Measurements from ENCODE around the gene NNMT.

NNMT gene

DNA sequence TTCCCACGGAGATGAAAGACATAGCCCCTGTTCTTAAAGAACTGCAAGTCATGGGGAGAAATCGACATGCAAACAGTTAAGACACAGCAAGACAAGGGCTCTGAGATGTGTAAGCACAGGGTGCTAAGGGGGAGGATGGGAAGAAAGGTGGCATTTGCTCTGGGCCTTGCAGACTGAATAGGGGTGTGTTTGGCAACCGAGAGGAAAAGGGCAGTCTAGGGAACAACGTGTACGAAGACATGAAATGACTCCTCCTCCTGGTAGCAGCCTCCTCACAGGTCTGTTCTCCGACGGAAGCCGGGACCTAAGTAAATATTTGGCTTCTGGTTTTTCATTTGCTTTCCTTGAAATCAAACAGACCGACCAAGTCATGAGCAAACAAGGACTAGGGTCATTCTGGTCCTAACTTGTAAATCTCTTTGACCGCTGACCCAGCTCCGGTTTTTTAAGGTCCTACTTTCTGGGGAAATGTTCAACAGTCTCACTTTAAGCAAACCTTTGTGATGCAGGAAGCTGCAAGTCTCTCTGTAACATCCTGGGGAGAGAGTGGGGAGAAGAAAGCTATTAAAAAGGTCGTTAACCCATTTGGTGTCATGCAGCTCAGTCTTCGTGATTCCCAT, 19.7 kb downstream of the NNMT start:
- TF ChIP-seq, protein P1, sequence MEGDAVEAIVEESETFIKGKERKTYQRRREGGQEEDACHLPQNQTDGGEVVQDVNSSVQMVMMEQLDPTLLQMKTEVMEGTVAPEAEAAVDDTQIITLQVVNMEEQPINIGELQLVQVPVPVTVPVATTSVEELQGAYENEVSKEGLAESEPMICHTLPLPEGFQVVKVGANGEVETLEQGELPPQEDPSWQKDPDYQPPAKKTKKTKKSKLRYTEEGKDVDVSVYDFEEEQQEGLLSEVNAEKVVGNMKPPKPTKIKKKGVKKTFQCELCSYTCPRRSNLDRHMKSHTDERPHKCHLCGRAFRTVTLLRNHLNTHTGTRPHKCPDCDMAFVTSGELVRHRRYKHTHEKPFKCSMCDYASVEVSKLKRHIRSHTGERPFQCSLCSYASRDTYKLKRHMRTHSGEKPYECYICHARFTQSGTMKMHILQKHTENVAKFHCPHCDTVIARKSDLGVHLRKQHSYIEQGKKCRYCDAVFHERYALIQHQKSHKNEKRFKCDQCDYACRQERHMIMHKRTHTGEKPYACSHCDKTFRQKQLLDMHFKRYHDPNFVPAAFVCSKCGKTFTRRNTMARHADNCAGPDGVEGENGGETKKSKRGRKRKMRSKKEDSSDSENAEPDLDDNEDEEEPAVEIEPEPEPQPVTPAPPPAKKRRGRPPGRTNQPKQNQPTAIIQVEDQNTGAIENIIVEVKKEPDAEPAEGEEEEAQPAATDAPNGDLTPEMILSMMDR (conservative IDR thresholded peaks at IDR 0.05; ENCODE audit: control insufficient read depth, insufficient read depth, low read depth, low read length), result no peak
- no peak overlapping the region for H3K4me3 ChIP-seq (ENCODE audit: control insufficient read depth, low read depth, low read length)
- DNase-seq (ENCODE audit: low read depth), result peak; percentile 49

DNA sequence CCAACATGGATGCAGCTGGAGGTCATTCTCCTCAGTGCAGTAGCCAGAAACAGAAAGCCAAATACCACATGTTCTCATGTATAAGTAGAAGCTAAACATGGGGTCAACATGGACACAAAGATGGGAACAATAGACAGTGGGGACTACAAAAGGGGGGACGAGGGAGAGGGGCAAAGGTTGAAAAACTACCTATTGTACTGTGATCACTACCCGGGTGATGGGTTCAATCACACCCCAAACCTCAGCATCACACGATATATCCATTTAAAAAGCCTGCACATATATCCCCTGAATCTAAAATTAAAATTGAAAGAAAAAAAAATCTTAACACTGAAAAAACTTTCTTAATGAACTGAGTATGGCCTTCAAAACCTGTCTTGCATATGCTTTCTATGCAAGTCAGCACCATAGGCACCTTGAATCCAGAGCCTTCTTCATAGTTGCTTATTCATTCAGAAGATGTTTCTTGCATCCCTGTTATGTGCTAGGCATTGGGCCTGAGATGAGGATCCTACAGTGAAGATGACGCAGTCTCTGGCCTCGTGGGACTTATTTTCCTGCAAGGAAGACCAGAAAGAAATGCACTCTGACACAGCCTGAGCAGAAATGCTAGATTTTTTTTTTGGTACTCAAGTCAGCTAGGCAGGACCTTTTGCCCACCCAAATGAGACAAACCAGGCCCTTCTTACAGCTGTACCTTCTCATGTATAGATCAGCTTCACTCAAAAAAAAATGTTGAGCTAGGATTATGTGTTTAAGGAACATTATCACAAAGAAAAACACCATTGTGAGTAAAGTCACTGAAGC, 21.0 kb downstream of the NNMT start:
- H3K4me3 ChIP-seq (ENCODE audit: control insufficient read depth, low read depth, low read length), result no peak overlapping the region
- TF ChIP-seq, protein P1 (conservative IDR thresholded peaks at IDR 0.05; ENCODE audit: control insufficient read depth, insufficient read depth, low read depth, low read length), result no peak
- DNase-seq (ENCODE audit: low read depth), result peak; percentile 93

DNA sequence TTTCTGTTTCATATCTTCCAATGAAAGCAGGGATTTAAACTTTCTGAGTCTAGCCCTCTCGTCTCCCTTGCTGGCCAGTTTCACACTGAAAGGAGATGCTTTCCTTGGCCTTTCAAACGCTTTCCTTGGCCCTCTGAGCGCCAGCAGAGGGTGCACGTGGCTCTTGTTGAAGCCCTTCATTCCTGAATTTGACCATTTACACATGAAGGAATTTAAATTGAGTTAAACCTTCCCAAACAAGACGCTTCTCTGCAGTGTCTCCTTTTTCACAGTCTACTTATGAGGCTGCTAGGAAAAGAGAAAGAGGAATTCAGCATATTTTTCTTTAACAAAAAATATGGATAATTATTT, 21.6 kb downstream of the NNMT start:
- no peak overlapping the region for H3K4me3 ChIP-seq (ENCODE audit: control insufficient read depth, low read depth, low read length)
- DNase-seq (ENCODE audit: low read depth), result peak; percentile 65
- TF ChIP-seq, protein P1 (conservative IDR thresholded peaks at IDR 0.05; ENCODE audit: control insufficient read depth, insufficient read depth, low read depth, low read length), result peak; percentile 47

DNA sequence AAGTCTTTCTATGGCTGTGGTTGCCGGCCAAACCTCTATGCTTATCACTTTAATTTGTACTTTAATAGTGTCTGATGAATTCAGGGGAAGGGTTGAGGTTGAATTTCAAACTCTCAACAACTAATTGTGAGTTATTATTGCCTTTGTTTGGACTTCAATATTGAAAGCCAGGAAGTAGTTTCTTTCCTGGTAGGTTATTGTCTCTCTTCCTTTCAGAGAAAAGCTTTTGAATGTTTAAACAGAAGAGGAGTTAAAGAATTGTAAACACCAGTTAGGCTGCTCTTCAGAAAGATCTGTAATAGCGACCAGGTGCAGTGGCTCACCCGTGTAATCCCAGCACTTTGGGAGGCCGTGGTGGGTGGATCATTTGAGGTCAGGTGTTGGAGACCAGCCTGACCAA, 22.2 kb downstream of the NNMT start:
- DNase-seq (ENCODE audit: low read depth), result peak; percentile 8
- TF ChIP-seq, protein P1 (conservative IDR thresholded peaks at IDR 0.05; ENCODE audit: control insufficient read depth, insufficient read depth, low read depth, low read length), result no peak

DNA sequence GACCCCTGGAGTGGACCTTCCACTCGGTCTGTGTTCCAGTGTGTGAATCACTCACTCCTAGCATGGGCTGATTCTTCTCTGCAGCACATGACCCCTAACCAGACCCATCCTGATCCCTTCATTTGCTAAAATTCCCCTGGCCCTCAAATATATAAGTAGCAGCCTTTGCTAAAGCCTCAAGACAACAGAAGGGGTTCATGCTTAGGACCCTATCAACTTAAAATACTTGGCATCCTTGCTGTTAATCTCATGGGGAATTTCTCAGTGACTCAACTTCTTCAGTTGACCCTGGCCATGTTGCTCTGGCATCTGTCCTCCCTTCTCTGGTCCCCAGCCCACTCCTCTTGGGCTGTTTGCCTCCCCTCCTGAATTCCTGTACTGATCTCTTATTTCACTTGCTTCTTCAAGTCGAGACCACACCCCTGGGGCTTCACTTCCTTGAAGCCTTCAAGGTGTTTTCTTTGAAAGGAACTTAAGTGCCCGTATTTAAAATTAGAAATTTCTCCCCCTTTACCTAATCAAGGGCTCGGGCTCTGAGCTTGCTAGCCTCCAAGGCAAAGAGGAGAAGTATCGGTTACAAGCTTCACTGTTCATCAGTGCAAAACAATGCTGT, 23.6 kb downstream of the NNMT start:
- no peak overlapping the region for H3K4me3 ChIP-seq (ENCODE audit: control insufficient read depth, low read depth, low read length)
- DNase-seq (ENCODE audit: low read depth), result peak; percentile 25
- TF ChIP-seq, protein P1 (conservative IDR thresholded peaks at IDR 0.05; ENCODE audit: control insufficient read depth, insufficient read depth, low read depth, low read length), result no peak

More for the DNA sequence above, 22.2 kb downstream of the NNMT start:
- H3K4me3 ChIP-seq (ENCODE audit: control insufficient read depth, low read depth, low read length), result no peak overlapping the region

DNA sequence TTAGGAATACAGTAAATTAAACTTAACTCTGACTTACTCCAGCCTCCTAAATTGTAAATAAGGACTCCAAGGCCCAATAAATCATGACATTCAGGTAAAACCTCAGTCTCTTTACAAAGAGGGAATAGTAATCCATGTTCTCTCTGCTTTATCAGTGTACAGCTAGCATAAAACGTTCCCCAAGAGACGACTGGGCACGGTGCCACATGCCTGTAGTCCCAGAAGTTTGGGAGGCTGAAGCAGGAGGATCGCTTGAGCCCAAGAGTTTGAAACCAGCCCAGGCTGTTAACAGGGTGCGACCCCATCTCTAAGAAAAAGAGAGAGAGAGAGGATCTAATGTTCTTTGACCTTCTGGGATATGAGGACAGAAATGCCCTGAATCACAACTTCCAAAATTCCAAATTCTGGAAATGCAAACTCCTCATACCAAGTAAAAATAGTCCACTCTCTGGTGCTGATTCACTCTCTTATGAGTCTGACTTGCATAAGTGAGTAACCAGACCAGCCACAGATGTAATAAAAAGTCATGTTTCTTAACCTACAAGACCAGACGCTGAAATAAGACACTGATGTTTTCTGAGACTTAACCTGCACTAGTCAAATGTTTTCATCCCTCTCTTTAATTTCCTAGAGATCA, 25.5 kb downstream of the NNMT start:
- peak; percentile 95 for DNase-seq (ENCODE audit: low read depth)
- TF ChIP-seq, protein P1 (conservative IDR thresholded peaks at IDR 0.05; ENCODE audit: control insufficient read depth, insufficient read depth, low read depth, low read length), result no peak
- no peak overlapping the region for H3K4me3 ChIP-seq (ENCODE audit: control insufficient read depth, low read depth, low read length)

Measured in fibroblast of mammary gland (primary cell).